Endothelial cell of umbilical vein (primary cell): ENCODE measurements around the gene DHX29. TPM values are rescaled to one million over a fixed set of nuclear protein-coding genes. Genes with fewer than 3 reads are reported as not detected.

Experiments used
- Bru-seq: library from RNA; stranded (reverse); fragments of 400-500 nt; gene quantifications from one replicate; lab custom pipeline; 2021; lab: Mats Ljungman, UMichigan
- BruChase-seq, 2 experiments: library from RNA; stranded (reverse); fragments of 400-500 nt; gene quantifications; one replicate each; lab custom pipeline; 2021; lab: Mats Ljungman, UMichigan
- BruUV-seq: library from RNA; stranded (reverse); fragments of 400-500 nt; replicated peaks from 2 replicates; lab custom pipeline; 2021; lab: Mats Ljungman, UMichigan
- CTCF ChIA-PET: fragments of 300-600, 350-600 bp; sonication (Branson Sonifier 250); formaldehyde crosslinking; loops from one replicate; lab custom pipeline; 2021; ENCODE audit warnings: antibody characterized with exemption, inconsistent platforms; lab: Charles Lee
- POLR2A ChIA-PET: fragments of 300-600, 350-600 bp; sonication (Branson Sonifier 250); formaldehyde crosslinking; loops from one replicate; lab custom pipeline; 2021; ENCODE audit warnings: antibody characterized with exemption, inconsistent platforms; lab: Charles Lee
- DNase-seq: peaks from one replicate; pipeline ENCODE4 v3.0.0-alpha.2; 2011; ENCODE audit warnings: low read depth, low spot score
- FAIRE-seq: peaks from 2 replicates; lab custom pipeline; 2011; peaks lifted over from hg19 to GRCh38; lab: Jason Lieb, UNC
- H2AFZ ChIP-seq: 2 replicates; pipeline ENCODE4 v1.6.0; 2012; ENCODE audit warnings: low read depth, low read length, control low read depth, inconsistent platforms
- H3K27ac ChIP-seq: 2 replicates; pipeline ENCODE4 v1.5.1; 2011; ENCODE audit warnings: low read depth, mild to moderate bottlenecking, control low read depth, low read length, moderate library complexity; ENCODE audit not compliant: insufficient read depth
- H3K27me3 ChIP-seq, 2 experiments: 2 replicates each; pipeline versions ENCODE4 v1.6.0 to v1.6.1; 2011; ENCODE audit warnings: low read length in 2 of 2, mixed read lengths in 1 of 2; ENCODE audit not compliant: control insufficient read depth in 2 of 2, insufficient read depth in 2 of 2
- H3K36me3 ChIP-seq, 2 experiments: 2 replicates in 1 of 2; 3 replicates in 1 of 2; pipeline ENCODE4 v1.5.1; 2011; ENCODE audit warnings: low read length in 2 of 2, mild to moderate bottlenecking in 1 of 2, moderate library complexity in 1 of 2; ENCODE audit not compliant: control insufficient read depth in 2 of 2, insufficient read depth in 2 of 2; ENCODE audit errors: extremely low read depth in 1 of 2
- H3K4me1 ChIP-seq: 3 replicates; pipeline ENCODE4 v1.5.1; 2011; ENCODE audit warnings: mild to moderate bottlenecking, low read length; ENCODE audit not compliant: control insufficient read depth, insufficient read depth; ENCODE audit errors: extremely low read depth
- H3K4me2 ChIP-seq: 2 replicates; pipeline ENCODE4 v1.6.1; 2011; ENCODE audit warnings: low read length, control low read depth, mixed read lengths; ENCODE audit not compliant: insufficient read depth
- H3K4me3 ChIP-seq, 3 experiments: fragments of 200-600 bp in 1 of 3; sonication (generic), shearing (Covaris generic) in 1 of 3; replicated peaks in 1 of 3; 2 replicates each; pipeline ENCODE4 v1.5.1; 2011 to 2016; ENCODE audit warnings: control low read depth in 3 of 3, low read length in 3 of 3, mild to moderate bottlenecking in 2 of 3, inconsistent platforms in 1 of 3, low read depth in 1 of 3, moderate library complexity in 1 of 3; ENCODE audit not compliant: insufficient read depth in 1 of 3
- H3K79me2 ChIP-seq: 2 replicates; pipeline ENCODE4 v1.6.0; 2012; ENCODE audit warnings: low read length, inconsistent platforms; ENCODE audit not compliant: control insufficient read depth, insufficient read depth
- H3K9ac ChIP-seq: replicated peaks from 2 replicates; pipeline ENCODE3; 2011; ENCODE audit warnings: low read length, control low read depth; ENCODE audit not compliant: insufficient read depth; ENCODE audit errors: extremely low read depth
- H3K9me1 ChIP-seq: replicated peaks from 3 replicates; pipeline ENCODE4 v1.6.0; 2011; ENCODE audit warnings: mild to moderate bottlenecking, low read length; ENCODE audit not compliant: control insufficient read depth, insufficient read depth; ENCODE audit errors: extremely low read depth
- H3K9me3 ChIP-seq: replicated peaks from 2 replicates; pipeline ENCODE4 v1.5.1; 2012; ENCODE audit warnings: low read length, inconsistent platforms; ENCODE audit not compliant: control insufficient read depth, insufficient read depth
- H4K20me1 ChIP-seq: replicated peaks from 2 replicates; pipeline ENCODE3; 2011; ENCODE audit warnings: mild to moderate bottlenecking, low read length; ENCODE audit not compliant: control insufficient read depth, insufficient read depth; ENCODE audit errors: extremely low read depth
- CTCF ChIP-seq, 2 donors: IDR thresholded peaks; 1 replicate in 1 of 2; 2 replicates in 1 of 2; pipeline ENCODE4 v1.5.1; 2011; ENCODE audit warnings: low read length in 2 of 2, mild to moderate bottlenecking in 2 of 2, moderate library complexity in 2 of 2, control low read depth in 1 of 2, inconsistent platforms in 1 of 2, low read depth in 1 of 2; ENCODE audit not compliant: insufficient read depth in 1 of 2; ENCODE audit errors: extremely low read depth in 1 of 2
- EZH2 ChIP-seq: IDR thresholded peaks from 2 replicates; pipeline ENCODE4 v1.6.1; 2012; ENCODE audit warnings: borderline replicate concordance, low read depth, mild to moderate bottlenecking, moderate library complexity, low read length, inconsistent platforms; ENCODE audit not compliant: severe bottlenecking
- FOS ChIP-seq: IDR thresholded peaks from 2 replicates; pipeline ENCODE4 v1.6.1; 2011; ENCODE audit warnings: mild to moderate bottlenecking, low read length, moderate library complexity, borderline replicate concordance; ENCODE audit not compliant: insufficient read depth
- GATA2 ChIP-seq: IDR thresholded peaks from 2 replicates; pipeline ENCODE4 v1.7.0; 2011; ENCODE audit warnings: low read depth, mild to moderate bottlenecking, moderate library complexity, mixed read lengths, low read length; ENCODE audit not compliant: insufficient read length, insufficient read depth
- JUN ChIP-seq: IDR thresholded peaks from 2 replicates; pipeline ENCODE4 v1.6.1; 2011; ENCODE audit warnings: borderline replicate concordance, low read depth; ENCODE audit not compliant: insufficient read length, insufficient read depth
- MYC ChIP-seq: IDR thresholded peaks from one replicate; pipeline ENCODE4 v1.6.1; 2011; ENCODE audit warnings: mild to moderate bottlenecking, low read depth, low read length
- POLR2A ChIP-seq: IDR thresholded peaks from 2 replicates; pipeline ENCODE4 v1.6.1; 2012; ENCODE audit warnings: low read depth, mild to moderate bottlenecking, control low read depth, low read length
- POLR2AphosphoS5 ChIP-seq: IDR thresholded peaks from 2 replicates; pipeline ENCODE4 v1.6.1; 2012; ENCODE audit warnings: low read depth, mild to moderate bottlenecking, control low read depth, low read length, moderate library complexity; ENCODE audit not compliant: insufficient read depth
- dilution Hi-C: fragments of 300-500 bp; cut with MboI; formaldehyde crosslinking; loops from one replicate; pipeline ENCODE4 v1.15.0; 2019; ENCODE audit warnings: low sequenced_read_pairs; ENCODE audit not compliant: extremely low pct_ligation_motif_present
- intact Hi-C: fragments of 100-400 bp; cut with micrococcal nuclease; formaldehyde crosslinking; loops from one replicate; pipeline ENCODE4 v1.10.0; 2022
- long read RNA-seq: library from polyadenylated mRNA; stranded (forward); transcript quantifications from one replicate; pipeline ENCODE4 v2.0.0, GENCODE V29; 2021
- polyA minus RNA-seq, 3 experiments: library from RNA; depleted of rRNA, polyadenylated mRNA; stranded (reverse); fragments of >200 nt; gene quantifications; 1 replicate in 1 of 3; 2 replicates in 2 of 3; pipeline ENCODE4 v1.2.3, GENCODE V29; 2011
- polyA plus RNA-seq, 4 experiments: library from polyadenylated mRNA; depleted of rRNA in 3 of 4; stranded (reverse) in 3 of 4; unstranded in 1 of 4; fragments of >200 nt; gene quantifications; 2 replicates each; pipeline versions ENCODE4 v1.2.1 to v1.2.3, GENCODE V29; 2011 to 2012; ENCODE audit warnings: missing spikeins in 1 of 4
- total RNA-seq: library from RNA; stranded (reverse); gene quantifications from 2 replicates; pipeline ENCODE4 v1.2.3, GENCODE V29; 2021
- TF ChIP-seq, protein P1 (sequence below): IDR thresholded peaks from 2 replicates; pipeline ENCODE4 v1.6.1; 2011; ENCODE audit not compliant: insufficient read depth, insufficient read length

Gene DHX29, protein sequence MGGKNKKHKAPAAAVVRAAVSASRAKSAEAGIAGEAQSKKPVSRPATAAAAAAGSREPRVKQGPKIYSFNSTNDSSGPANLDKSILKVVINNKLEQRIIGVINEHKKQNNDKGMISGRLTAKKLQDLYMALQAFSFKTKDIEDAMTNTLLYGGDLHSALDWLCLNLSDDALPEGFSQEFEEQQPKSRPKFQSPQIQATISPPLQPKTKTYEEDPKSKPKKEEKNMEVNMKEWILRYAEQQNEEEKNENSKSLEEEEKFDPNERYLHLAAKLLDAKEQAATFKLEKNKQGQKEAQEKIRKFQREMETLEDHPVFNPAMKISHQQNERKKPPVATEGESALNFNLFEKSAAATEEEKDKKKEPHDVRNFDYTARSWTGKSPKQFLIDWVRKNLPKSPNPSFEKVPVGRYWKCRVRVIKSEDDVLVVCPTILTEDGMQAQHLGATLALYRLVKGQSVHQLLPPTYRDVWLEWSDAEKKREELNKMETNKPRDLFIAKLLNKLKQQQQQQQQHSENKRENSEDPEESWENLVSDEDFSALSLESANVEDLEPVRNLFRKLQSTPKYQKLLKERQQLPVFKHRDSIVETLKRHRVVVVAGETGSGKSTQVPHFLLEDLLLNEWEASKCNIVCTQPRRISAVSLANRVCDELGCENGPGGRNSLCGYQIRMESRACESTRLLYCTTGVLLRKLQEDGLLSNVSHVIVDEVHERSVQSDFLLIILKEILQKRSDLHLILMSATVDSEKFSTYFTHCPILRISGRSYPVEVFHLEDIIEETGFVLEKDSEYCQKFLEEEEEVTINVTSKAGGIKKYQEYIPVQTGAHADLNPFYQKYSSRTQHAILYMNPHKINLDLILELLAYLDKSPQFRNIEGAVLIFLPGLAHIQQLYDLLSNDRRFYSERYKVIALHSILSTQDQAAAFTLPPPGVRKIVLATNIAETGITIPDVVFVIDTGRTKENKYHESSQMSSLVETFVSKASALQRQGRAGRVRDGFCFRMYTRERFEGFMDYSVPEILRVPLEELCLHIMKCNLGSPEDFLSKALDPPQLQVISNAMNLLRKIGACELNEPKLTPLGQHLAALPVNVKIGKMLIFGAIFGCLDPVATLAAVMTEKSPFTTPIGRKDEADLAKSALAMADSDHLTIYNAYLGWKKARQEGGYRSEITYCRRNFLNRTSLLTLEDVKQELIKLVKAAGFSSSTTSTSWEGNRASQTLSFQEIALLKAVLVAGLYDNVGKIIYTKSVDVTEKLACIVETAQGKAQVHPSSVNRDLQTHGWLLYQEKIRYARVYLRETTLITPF (N-terminal part only)
- total RNA-seq: 28.0 and 32.8 TPM in 2 replicates
- 2.1 and 4.7 TPM in 2 replicates for polyA plus RNA-seq
- polyA plus RNA-seq (2011; cell fraction: cytosol; rRNA removed): 6.5 and 7.1 TPM in 2 replicates
- polyA plus RNA-seq (2011; cell fraction: nucleus; rRNA removed): 8.7 and 8.8 TPM in 2 replicates
- polyA plus RNA-seq (2012): 15.1 and 29.7 TPM in 2 replicates
- 5.8 and 6.1 TPM in 2 replicates for polyA minus RNA-seq
- polyA minus RNA-seq (2011; cell fraction: cytosol; rRNA and poly(A)+ RNA removed): 5.8 TPM
- 6.7 and 9.1 TPM in 2 replicates for polyA minus RNA-seq (2011; cell fraction: nucleus; rRNA and poly(A)+ RNA removed)
- Bru-seq, nascent RNA: percentile 86 among the genes with signal in this experiment
- percentile 84 among the genes with signal in this experiment for BruChase-seq, experiment 1, labeled RNA remaining after a 6-hour chase
- percentile 80 among the genes with signal in this experiment for BruChase-seq, experiment 2, labeled RNA remaining after a 2-hour chase
- long read RNA-seq, full-length matches to known transcripts: 48 of 74 reads
- long read RNA-seq, partial matches to known transcripts: 9 of 74 reads
- long read RNA-seq, other reads (novel, unspliced or antisense): 17 of 74 reads

- peak; percentile 82 for FAIRE-seq
- ChIA-PET POLR2A (interaction anchor here (0.7 to 1.1 kb wide), 6 partner anchors 17 to 790 kb away, joined by 3 to 5 read pairs (median 3); no protein-coding TSS in a partner anchor), CTCF (interaction anchor here (1.0 to 1.8 kb wide), 8 partner anchors 12 to 384 kb away, joined by 3 to 6 read pairs (median 3); partner anchors contain the start of gene CDC20B)
- peak; percentile 97 for DNase-seq
- TF ChIP-seq, protein P1, sequence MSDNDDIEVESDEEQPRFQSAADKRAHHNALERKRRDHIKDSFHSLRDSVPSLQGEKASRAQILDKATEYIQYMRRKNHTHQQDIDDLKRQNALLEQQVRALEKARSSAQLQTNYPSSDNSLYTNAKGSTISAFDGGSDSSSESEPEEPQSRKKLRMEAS: peak; percentile 1
- TF ChIP-seq POLR2A (peak; percentile 48), MYC (peak; percentile 77), CTCF (IDR thresholded peaks at IDR 0.05; ENCODE audit: extremely low read depth in 1 of 2, insufficient read depth in 1 of 2, low read depth in 1 of 2, low read length in 2 of 2) (no peak), JUN (no peak), FOS (no peak), GATA2 (no peak), EZH2 (no peak), POLR2AphosphoS5 (peak; percentile 38)
- intact Hi-C loops (loop anchor here (2.0 to 5.0 kb wide), 3 partner anchors 75 to 401 kb away; partner anchors contain the start of genes CCNO and CDC20B), dilution Hi-C loops (no loop called here)
- Histone ChIP-seq H3K4me2 (peak within 1 kb of the TSS; percentile 96), H3K9me3 (peaks cover under 1% of the 10 kb centered on the region), H3K27me3 (no peaks in the 10 kb centered on the region), H3K9ac (peak within 1 kb of the TSS; percentile 97), H3K79me2 (peaks cover 83% of the 10 kb centered on the region), H3K4me3 (peak within 1 kb of the TSS; percentile 77 to 99 (median 81)), H2AFZ (peak within 1 kb of the TSS; percentile 85), H4K20me1 (peaks cover 2% of the 10 kb centered on the region), H3K27ac (peak within 1 kb of the TSS; percentile 82), H3K9me1 (no peaks in the 10 kb centered on the region), H3K4me1 (peaks cover 45% of the 10 kb centered on the region), H3K36me3 (no peaks in the 10 kb centered on the region)
- no TSS peak for BruUV-seq
Measured at GRCh38 chr5:55307383-55308253, at the start of gene DHX29, which contains the start of gene MTREX. DHX29 (minus strand) TSS chr5:55307694; CDS start chr5:55307573, 121 bp downstream. MTREX (plus strand) TSS chr5:55307989; CDS start chr5:55308014, 25 bp downstream.
